HG02970 (cell line): Measurements from ENCODE around the gene AHRR.

Experiments used
- ATAC-seq: cut with Tn5 transposase; IDR thresholded peaks from one replicate; pipeline ENCODE4 v1.9.1; 2021; ENCODE audit warnings: mild to moderate bottlenecking, moderate library complexity, moderate number of reproducible peaks; ENCODE audit not compliant: unreplicated experiment, low FRiP score

The AHRR gene

DNA sequence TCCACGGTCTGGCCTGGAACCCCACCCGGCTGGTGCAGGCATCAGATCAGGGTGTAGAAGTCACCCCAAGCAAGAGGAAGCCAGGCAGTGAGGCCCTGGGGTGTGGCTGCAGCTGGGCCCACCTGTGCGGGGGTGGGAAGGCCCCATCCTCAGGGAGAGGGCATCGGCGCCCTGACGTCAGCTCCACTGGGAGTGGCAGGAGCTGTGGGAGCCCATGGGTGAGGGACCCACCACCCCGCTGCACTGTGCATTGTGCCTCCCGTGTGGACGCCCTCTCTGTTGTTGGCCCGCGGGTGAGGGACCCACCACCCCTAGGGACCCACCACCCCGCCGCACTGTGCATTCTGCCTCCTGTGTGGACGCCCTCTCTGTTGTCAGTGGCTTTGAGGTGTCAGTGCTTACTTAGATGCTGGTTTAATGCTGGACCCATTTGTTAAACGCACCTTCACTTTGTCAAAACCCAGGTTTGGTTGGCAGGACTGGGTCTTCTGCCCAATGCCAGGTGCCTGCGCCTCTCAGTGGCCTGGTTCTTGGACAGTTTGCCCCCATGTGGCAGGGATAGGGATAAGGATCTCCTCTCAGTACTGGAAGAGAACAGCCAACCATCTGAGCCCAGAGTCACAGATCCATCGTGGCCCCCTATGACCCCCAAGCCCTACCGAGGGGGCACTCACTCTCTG lies 114.6 kb downstream of the AHRR start:
- ATAC-seq: no peak

DNA sequence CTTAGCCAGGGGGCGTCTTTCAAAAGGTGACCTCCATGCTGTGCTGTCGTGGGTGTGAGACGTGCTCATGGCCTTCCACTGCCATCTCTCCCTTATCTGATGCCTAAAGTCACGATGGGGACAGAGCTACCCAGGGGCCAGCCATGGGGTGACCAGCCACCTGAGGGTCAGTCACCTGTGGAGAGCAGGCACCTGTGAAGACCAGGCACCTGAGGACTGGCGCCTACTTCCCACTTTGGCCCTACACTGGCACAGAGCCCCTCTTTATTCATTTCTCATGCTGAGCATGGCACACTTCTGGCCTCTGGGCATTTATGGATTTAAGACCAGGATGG lies 115.1 kb downstream of the AHRR start:
- ATAC-seq: no peak

DNA sequence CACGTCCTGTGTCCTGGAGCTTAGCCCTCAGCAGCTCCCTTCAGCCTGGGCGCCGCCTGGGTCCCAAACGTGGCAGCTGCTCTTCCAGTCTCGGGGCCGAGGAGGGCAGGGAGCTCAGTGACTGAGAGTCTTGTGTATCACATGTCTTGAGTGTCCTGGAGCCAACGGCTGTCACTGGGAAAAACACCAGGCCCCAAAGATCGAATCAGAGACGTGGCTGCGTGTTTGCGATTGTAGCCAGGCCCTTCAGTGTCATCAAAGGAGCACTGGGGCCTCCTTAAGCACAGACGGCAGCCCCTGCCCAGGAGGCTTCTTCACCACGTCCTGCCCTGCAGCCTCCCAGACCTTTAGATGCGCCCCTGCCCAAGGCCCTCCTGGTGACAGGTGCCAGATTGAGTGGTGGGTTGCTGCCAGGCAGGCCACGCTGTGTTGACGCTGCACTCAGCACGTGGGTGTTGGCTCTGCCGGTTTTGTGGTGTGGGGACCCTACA lies 115.8 kb downstream of the AHRR start:
- ATAC-seq: no peak

DNA sequence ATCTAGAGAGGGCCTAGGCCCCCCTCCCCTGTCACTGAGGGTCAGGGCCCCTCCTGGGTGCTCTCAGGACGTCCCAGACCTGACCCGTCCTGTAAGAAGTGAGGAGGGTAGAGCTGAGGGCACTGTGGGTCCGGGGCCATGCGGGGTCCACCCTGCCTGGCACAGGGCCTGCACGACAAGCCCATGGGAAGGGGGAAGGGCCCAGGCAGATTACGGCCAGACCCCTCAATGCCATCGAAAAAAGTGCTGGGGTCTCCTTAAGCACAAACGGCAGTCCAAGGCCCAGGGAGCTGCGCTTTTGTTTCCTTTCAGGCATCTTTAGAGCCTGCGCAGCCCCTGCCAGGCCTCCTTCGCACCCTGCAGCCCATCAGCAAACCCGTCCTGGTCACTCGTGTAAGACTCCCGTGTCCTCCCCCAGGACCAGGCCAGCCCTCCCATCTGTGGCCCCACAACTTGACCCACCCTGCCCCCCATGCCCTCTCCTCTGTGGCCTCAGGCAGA lies 117.0 kb downstream of the AHRR start:
- no peak for ATAC-seq

DNA sequence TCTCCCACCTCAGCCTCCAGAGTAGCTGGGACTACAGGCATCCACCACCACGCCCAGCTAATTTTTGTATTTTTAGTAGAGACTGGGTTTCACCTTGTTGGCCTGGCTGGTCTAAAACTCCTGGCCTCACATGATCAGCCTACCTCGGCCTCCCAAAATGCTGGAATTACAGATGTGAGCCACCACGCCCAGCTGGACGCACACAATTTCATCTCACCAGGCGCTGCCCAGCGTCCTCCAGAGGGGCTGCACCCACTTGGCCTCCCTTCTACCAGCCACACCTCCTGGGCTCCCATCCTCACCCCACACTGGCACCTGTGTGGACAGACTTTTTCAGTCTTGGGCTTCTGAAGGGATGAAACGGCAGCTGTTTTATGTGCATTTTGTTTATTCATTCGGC lies 117.7 kb downstream of the AHRR start:
- ATAC-seq: no peak

DNA sequence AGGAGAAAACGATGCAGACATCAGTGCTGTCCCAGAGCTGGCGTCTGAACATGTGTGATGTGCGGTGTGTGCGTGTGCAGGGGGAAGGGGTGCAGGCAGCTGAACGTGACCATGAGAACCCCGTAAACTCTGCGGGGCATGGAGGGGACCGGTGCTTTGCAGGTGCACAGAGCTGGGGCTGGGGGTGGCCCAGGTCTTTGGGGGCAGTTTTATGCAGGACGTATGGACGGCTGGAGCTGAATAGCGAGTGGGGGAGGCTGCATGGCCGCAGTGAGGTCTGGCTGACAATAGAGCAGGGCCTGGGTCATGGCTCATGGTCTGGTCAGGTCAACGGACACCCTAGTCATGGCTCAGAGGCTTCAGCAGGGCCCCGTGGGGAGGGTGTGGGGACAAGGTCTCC lies 118.1 kb downstream of the AHRR start:
- ATAC-seq: no peak

DNA sequence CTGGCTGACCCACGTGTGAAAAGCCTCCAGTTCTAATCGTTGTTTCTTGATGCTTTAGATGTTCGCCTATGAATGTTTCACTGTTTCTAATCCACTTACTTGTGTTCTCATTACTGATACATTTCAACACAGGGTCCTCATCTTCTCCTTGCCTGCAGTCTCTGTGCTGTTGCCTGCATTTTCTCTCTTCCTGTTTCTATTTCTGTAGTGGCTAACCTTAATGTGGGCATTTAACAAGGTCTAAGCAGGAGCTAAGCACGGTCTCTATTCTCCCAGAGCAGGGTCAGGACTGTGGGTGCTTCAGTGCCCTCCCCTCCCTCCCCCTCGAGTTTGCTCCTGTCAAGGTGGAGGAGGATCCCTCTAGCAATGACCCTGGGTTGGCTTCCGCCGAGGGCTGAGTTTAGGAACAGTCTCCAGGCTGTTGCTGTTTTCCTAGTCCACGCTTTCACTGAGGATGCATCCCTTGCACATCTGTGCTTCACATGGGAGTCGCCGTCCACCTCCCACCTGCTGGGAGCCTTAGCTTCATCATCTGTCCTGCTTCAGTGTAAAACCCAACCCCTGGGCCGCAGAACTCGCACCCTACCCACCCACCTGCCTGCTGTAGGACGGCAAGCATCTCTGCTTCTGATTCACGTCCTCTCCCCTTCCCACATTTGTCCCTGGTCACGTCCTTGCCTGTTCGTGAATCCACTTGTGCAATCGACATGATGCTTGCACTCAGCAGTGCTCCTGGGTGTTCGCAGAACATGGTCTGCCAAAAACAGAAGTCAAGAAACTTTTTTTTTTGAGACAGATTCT lies 119.1 kb downstream of the AHRR start:
- ATAC-seq: no peak

DNA sequence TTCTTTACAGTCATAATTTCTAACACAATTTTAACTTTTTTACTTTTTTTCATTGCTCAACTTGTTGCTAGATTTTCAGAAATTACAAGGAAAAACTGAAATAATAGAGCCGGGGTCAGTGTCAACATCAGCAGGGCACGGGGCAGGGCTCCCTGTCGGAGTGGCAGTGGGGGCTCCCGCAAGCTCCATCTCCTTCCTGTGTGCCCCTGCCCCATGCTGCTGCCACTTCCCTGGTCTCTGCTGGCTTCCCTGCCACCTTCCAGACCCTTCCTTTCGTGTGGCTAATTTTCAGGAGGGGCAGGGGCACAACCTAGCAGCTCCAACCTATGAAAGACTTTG lies 120.5 kb downstream of the AHRR start:
- ATAC-seq: no peak

DNA sequence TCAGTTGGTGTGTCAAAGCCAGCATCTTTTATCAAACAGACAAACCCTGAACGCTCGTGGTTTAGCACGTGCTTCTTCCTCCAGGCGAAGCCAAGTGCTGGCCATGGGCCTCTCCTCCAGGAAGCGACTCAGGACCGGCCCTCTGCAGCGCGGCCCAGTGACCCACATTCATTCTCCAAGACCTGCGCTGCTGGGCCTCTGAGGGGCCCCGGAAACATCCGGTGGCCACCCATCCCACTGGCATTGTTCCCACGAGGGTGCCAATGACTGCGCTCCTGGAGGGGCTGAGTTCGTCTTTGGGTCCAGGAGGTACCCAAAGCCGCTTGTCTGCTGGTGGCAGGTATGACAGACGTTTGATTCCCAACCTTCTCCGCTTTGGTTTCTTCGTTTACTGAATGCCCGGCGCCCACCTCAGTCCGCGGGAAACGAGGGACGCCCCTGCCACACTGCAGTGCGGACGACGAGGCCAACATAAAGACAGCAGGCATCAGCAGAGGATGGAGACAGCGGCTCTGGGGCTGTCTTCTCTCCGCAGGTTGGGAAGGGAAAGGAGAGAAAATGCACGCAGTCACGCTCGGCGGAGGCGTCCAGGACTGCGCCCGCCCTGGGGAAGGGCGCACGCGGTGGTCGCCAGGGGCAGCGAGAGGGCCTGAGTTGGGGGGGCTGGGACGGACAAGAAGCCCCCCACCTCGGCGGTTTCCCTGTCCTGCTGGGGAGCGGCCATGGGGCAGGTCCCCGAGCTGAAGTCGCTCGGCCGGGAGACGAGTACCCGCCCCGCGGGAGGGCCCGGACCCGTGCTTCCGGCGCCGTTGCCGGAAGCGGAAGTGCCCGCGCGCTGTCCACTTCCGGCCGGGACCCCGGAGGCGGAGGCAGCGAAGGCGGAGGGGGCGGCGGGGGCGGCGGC lies 121.1 kb downstream of the AHRR start, which contains the start of gene EXOC3:
TSS of gene EXOC3 (plus strand) at position 842 of the 904 bp plus-strand sequence. CDS start 3,030 bp downstream, outside the sequence.
- peak; percentile 80 for ATAC-seq

DNA sequence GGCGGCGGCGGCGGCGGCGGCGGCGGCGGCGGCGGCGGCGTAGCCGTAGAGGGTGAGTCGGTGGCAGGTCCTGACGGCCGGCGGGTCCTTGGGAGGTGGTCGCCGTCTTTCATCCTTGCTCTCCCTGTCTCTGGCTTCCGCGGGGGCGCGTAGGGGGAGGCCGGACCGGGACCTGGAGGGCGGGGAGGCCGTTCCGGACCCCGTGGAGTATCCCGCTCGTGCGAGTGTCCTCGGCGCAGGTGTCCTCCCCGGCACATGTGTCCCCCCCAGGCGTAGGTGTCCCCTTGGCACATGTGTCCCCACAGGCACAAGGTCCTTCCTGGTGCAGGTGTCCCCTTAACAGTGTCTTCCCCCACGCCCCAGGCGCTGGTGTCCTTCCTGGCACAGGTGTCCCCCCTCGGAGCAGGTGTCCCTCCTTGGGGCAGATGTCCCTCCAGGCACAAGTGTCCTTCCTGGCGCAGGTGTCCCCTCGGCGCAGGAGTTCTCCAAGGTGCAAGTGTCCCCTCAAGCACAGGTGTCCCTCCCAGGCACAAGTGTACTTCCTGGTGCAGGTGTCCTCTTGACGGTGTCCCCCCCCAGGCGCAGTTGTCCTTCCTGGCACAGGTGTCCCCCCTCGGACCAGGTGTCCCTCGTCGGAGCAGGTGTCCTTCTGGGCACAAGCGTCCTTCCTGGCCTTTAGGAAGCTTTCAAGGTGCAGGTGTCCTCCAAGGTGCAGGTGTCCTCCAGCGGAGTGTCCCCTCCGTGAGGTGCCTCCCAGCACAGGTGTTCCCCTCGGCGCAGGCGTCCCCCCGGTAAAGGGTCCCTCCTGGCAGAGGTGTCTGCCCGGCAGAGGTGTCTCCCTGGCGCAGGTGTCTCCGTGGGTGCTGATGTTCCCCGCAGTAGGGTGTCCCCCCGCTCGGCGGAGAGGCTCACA lies 122.0 kb downstream of the AHRR start:
- ATAC-seq: no peak

DNA sequence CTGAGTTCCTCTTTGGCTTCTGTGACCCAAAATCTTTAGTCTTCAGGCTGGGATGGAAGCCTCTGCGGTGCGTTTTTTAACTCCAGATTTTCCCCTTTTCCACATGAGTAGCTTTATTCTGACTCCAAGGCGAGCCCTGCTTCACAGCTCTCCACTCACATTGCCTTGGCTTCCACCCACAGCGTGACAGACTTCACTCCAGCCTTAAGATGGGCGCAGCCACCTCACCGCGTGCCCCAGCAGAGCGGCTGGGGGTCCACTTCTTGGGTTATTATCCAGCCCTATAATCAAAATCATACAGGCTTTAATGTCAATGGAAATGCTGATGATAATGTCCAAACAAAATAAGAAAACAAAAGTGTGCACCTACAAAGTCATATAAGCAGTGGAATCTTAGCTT lies 122.7 kb downstream of the AHRR start:
- ATAC-seq: no peak

DNA sequence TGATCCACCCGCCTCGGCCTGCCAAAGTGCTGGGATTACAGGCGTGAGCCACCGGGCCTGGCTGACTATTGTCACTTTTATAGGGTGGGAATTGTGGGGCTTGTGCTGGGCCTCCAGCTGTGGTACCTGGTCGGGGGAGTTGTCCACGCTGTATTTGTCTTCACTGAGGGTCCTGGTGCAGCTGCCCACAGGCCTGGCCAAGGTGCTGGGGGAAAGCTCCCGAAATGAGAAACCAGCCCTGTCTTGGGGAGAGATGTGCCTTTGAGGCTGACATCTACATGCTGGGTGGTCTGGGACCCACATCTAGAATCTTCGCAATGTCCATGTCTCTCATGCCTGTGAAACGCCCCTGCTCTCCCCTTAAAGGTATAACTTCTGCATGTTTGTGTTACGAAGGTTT lies 124.1 kb downstream of the AHRR start:
- no peak for ATAC-seq

DNA sequence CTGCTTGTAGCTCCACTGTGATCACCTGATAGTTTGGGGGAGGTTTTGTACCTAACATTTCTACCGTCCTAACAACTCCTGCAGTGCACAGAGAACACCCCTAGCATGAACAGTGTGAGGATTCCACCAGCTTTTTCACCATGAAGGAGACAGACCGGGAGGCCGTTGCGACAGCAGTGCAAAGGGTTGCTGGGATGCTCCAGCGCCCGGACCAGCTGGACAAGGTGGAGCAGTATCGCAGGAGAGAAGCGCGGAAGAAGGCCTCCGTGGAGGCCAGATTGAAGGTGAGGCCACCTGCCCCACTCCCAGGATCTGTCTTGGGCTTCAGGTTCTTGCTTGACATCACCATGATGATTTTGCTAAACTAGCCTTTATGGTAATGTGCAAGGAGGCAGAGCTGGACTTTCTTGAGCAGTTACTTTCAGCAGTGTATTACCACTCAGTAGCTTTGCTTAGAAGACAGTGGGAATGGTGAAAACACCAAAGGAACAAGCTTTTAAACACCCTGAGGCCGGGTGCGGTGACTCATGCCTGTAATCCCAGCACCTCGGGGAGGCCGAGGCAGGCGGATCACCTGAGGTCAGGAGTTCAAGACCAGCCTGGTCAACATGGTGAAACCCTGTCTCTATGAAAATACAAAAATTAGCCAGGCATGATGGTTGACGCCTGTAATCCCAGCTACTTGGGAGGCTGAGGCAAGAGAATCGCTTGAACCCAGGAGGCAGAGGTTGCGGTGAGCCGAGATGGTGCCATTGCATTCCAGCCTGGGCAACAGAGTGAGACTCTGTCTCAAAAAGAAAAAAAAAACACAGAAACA lies 124.8 kb downstream of the AHRR start:
- ATAC-seq: no peak

DNA sequence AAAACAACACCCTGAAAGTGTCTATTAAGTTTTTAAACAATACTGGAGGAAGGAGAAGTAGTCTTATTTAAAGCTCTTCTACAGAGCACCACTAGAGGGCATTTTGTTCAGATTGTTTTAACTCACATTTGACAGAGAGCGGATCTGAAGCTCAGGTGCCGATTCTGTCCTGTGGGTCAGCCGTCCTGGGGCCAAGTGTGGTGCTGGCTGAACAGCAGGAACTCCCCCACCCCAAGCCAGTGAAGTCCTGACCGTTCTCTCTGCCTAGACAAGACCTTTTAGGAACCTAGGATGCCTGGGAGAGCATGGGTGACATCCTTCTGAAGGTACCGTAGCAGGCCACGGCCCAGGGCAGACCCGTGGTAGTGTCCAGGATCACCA lies 125.4 kb downstream of the AHRR start:
- ATAC-seq: no peak

DNA sequence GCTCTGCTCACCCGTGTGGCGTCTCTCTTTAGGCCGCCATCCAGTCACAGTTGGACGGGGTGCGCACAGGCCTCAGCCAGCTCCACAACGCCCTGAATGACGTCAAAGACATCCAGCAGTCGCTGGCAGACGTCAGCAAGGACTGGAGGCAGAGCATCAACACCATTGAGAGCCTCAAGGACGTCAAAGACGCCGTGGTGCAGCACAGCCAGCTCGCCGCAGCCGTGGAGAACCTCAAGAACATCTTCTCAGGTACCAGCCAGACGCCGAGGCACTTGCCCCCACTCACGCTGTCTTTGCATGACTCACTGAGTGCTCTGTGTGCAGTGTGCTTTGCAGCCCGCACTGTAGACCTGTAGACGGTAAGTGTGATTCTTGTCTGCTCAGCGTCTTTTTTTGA lies 126.0 kb downstream of the AHRR start:
- ATAC-seq: no peak

DNA sequence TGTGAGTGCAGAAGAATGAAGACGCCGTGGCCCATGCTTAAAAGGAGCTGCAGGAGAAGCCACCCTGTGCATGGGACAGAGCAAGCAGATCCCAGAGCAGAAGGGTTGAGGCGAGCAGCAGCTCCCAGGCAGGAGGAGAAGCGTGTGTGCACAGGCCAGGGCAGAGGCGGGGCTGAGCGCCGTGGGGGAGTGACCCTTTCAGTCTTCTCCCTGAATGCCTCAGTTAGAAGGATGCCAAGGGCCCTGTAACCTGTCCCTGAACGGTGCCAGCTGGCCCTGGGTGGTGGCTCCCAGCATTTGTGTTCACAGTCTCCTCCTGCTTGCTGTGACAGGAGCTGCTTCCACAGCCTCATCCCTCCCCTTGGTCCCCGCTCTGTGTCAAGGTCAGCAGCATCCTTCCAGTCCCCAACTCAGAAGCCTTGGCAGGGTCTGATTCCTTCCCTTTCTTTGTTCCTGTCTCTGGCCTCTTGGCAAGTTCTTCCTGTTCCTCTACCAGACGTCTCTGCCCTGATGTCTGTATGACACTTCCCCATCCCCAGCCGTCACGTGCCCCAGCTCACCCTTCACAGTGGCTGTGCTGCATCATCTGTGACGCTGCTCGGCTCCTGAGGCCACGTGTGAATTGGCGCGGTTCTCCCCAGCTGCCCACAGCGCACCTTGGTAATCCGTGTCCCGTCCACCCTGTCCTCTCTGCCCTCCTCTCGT lies 126.7 kb downstream of the AHRR start:
- ATAC-seq: no peak

DNA sequence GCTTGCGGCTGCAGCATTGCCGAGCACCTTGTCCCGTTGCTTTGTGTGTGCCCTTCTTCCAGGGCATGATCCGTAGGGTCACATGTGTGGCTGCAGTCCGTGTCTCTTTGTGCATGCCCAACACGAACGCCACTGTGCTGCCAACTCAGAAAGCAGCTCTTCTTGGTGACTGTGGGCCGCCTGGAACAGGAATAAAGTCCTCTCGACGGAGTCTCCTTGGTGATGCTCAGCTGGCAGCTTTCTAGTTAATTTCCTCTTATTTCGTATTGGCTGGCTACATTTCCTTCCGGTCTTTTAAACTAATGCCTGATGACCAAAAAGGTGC lies 127.2 kb downstream of the AHRR start:
- ATAC-seq: no peak

DNA sequence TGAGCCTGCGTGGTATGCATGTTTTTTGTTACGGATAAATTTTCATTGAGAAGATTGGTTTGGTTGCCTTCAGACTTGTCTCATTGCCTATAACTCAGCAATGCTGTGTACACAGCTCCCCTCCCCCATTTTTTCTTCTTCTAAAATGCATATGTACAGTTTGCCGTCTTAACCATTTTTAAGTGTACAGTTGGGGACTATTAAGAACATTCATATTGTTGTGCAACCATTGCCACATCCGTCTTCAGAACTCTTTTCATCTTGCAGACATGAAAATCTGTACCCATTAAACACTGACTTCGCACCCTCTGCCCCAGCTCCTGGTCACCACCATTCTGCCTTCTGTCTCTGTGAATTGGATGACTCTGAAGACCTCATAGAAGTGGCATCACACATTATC lies 127.6 kb downstream of the AHRR start:
- no peak for ATAC-seq
